HG02970 (cell line): ENCODE results near the gene MBTPS2.
"Not testable (repeated sequence)": the region's sequence is repeated elsewhere in the genome, so short reads cannot be mapped to it uniquely, and the experiment has no call there.

ENCODE experiments used
- ATAC-seq: cut with Tn5 transposase; IDR thresholded peaks from one replicate; pipeline ENCODE4 v1.9.1; 2021; ENCODE audit warnings: mild to moderate bottlenecking, moderate library complexity, moderate number of reproducible peaks; ENCODE audit not compliant: unreplicated experiment, low FRiP score

Gene MBTPS2

GRCh38 chrX:21855937-21856415 is 16.6 kb downstream of the MBTPS2 start, which contains the start of gene YY2:
Gene YY2, plus strand, starts transcription at chrX:21855987. Its CDS starts 498 bp downstream, at chrX:21856485.
- ATAC-seq = no peak

GRCh38 chrX:21856504-21856903 is 17.1 kb downstream of the MBTPS2 start:
- no peak for ATAC-seq

GRCh38 chrX:21863241-21863640 is 23.8 kb downstream of the MBTPS2 start:
- ATAC-seq = no peak

GRCh38 chrX:21865436-21865835 is 26.0 kb downstream of the MBTPS2 start:
- no peak for ATAC-seq

- no peak for ATAC-seq
These were observed 31.1 kb downstream of the MBTPS2 start for GRCh38 chrX:21870494-21870893.

- no peak for ATAC-seq
These were observed 33.8 kb downstream of the MBTPS2 start for GRCh38 chrX:21873063-21873775.

- ATAC-seq = not testable (repeated sequence)
These were observed 34.8 kb downstream of the MBTPS2 start for GRCh38 chrX:21874182-21874581.

GRCh38 chrX:21875013-21875412 is 35.6 kb downstream of the MBTPS2 start:
- no peak for ATAC-seq

GRCh38 chrX:21881881-21882574 is 42.6 kb downstream of the MBTPS2 start:
- ATAC-seq = no peak

- ATAC-seq = no peak
These were observed 43.8 kb downstream of the MBTPS2 start for GRCh38 chrX:21883258-21883657.

GRCh38 chrX:21885568-21885967 is 46.2 kb downstream of the MBTPS2 start:
- no peak for ATAC-seq

GRCh38 chrX:21905313-21905712 is 65.9 kb downstream of the MBTPS2 start:
- ATAC-seq = no peak

- no peak for ATAC-seq
These were observed 66.5 kb downstream of the MBTPS2 start for GRCh38 chrX:21905953-21906352.

- no peak for ATAC-seq
These were observed 67.8 kb downstream of the MBTPS2 start for GRCh38 chrX:21907260-21907659.

GRCh38 chrX:21911481-21911880 is 72.1 kb downstream of the MBTPS2 start:
- ATAC-seq = no peak

- ATAC-seq = no peak
These were observed 72.8 kb downstream of the MBTPS2 start for GRCh38 chrX:21912220-21912619.

- ATAC-seq = no peak
These were observed 73.6 kb downstream of the MBTPS2 start for GRCh38 chrX:21912989-21913388.

GRCh38 chrX:21926116-21926515 is 86.7 kb downstream of the MBTPS2 start:
- no peak for ATAC-seq

- no peak for ATAC-seq
These were observed 87.3 kb downstream of the MBTPS2 start for GRCh38 chrX:21926527-21927278.

GRCh38 chrX:21929209-21929608 is 89.8 kb downstream of the MBTPS2 start:
- ATAC-seq = no peak

- ATAC-seq = no peak
These were observed 91.6 kb downstream of the MBTPS2 start for GRCh38 chrX:21930986-21931385.
